Measurements from ENCODE around the gene YAE1.

YAE1 gene

DNA sequence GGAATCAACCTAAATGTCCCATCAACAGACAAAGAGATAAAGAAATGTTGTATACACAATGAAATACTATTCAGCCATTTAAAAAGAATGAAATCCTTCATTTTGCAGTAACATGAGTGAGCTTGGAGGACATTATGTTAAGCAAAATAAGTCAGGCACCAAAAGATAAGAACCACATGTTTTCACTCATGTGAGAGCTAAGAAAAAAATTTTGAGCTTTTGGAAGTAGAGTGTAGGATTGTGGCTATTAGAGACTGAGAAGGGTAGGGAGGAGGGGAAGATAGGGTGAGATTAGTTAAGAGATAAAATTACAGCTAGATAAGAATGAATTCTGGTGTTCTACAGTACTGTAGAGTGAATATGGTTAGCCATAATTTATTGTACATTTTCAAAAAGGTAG, 8.3 kb upstream of the YAE1 start:
- no peak for DNase-seq

DNA sequence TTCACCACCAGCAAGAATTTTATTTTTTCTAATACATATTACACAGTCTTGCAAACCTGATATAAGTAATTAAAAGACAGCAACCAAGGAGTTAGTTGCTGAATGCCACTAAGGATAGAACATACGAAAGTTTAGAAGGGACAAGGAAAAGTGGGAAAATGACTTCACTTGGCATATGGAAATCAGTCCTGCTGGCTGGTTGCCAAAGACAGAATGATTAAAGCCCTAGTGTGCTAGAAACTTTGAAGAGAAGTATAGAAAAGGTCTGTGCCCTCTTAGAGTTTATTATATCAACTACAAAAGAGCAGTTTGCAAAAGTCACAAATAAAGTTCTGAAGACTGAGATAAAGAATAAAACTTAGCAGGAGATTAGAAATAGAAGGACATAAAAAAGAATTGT, 5.8 kb upstream of the YAE1 start:
- no peak for DNase-seq

DNA sequence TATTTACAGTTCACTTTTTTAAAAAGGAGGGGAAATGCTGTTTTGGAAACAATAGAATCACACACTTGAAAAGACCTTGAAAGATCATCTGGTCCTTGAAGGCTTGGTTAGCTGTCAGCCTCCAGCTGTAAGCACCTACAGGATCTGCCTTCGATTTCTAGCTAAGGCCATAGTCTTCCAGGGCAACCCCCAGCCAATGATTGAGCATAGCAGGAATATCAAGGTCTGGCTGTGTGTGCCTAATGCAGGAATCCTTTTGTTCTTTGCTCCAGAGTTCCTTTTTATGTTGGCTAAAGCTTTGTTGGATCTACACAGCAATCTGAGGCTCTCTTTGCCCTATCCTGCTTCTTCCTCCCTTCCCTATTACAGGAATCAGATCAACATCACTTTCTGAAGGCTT, 5.2 kb upstream of the YAE1 start:
- no peak for DNase-seq

DNA sequence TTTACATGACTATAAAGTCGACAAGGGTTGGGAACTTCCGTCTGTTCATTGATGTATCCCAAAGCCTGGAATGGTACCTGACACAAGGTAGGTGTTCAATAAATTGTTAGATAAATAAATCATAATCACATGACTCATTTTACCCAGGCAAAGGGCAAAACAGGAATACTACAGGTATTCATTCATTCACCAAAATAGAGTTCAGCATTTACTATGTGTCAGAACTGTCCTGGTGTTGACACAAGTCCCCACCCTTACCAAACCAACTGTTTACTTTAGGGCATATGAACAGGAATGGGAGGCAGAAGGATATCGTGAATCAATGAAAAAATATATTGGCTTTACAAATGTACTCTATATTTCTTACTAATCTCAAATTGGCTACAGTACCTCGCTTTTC, 666 bp upstream of the YAE1 start:
- DNase-seq, result no peak

DNA sequence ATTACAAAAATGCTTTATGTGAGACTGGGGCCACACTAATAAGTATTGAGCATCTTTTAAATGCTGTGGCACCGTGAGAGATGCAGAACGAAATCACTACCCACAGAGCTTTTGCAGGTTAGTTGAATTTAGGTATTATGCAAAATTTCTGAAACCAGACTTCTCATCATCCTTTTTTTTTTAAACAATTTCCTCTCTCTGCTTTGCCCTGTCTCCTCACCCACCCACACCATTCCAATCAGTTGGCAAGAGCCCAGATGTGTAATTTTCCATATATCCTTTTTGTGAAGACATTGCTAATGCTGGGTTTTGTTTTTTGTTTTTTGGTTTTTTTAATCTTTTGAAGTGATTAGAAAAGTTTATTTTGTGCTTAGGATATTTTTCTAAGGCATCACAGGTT, 1.1 kb downstream of the YAE1 start:
- no peak for DNase-seq

DNA sequence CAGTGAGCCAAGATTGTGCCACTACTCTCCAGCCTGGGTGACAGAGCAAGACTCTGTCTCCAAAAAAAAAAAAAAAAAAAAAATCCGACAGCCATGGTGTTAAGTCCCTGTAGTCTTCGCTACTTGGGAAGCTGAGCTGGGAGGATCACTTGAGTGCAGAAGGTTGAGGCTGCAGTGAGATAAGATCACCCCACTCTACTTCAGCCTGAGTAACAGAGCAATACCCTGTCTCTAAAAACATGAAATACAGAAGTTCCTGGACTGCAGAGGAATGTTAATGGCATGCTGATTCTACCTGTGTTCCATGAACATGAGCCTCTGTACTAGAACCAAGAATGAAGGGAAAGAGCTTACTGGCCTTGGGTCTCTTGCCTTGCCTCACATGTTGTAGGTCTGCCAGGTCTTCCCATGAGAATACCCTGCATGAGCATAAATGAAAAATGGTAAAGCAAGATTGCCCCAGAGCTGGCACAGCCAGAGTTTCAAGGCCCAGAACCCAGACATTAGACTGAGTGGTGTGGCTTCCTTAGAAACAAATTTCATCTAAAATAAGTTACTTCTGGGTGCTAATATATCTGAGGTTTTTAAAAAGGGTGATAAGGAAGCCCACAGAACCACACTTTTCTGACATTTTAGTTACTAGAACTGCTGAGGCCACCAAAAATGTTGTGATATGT, 8.6 kb downstream of the YAE1 start:
- DNase-seq, result no peak

DNA sequence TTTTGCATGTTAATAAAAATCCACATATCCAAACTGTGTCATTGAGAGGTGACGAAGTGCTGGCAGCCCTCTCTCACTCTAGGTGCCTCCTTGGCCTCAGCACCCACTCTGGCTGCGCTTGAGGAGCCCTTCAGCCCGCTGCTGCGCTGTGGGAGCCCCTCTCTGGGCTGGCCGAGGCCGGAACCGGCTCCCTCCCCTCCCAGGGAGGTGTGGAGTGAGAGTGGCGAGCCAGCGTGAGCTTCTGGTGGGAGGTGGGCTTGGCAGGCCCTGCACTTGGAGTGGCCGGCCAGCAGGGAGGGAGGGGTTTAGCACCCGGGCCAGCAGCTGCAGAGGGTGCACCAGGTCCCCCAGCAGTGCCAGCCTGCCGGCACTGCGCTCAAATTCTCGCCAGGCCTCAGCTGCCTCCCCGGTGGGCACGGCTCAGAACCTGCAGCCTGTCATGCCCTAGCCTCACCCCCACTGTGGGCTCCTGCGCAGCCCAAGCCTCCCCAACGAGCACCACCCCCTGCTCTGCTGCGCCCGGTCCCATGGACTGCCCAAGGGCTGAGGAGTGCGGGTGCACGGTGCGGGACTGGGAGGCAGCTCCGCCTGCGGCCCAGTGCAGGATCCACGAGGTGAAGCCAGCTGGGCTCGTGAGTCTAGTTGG, 11.1 kb downstream of the YAE1 start:
- DNase-seq, result no peak

DNA sequence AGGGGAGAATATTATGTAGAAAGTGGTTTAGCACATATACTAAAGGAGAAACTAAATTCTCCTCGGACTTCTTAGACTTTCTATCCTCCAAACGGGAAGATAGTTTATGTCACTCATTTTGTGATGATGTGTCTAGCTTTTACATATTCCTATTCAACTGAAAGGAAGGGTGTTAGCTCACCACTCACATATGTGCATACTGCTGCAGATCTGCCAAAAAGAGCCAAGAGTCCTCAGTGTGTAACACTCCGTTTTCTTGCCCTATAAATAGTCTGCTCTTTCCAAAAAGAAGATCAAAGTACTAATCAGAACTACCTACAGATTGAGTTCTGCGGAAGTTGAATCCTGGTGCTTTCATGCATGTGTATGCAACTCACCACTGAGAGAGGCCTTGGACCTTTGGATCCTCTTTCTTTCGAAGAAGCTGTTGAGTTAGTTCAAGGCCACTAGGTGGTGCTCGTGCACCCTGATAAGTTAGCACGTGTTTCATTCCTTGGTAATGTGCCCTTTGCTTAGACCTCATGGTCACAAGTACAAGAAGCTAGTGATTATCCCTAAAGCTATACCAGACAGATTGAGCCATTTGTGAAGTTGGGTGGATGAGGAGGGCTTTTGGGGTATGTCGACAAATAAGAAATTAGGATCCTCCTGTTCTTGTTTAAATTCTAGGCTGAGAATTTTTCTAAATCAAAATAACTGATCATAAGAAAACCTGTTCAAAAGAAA, 14.1 kb downstream of the YAE1 start:
- DNase-seq, result peak; percentile 87

DNA sequence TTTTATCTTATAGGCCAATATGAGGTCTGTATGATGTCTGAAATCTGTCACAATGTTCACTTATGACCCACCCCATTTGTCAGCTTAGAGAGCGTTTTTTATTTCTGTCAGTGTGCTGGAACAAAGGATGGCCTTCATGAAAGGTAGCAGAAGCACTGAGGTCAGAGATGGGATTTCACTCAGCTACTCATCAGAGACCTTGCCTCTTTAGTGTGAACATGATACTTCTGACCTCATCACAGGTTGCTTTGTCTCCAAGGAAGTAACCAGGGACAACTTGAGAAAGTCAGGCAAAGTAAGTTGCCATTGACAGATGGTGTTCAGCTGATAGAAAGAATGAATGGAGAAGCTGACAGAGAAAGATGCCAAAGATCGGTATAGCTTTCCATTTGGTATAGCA, 16.3 kb downstream of the YAE1 start:
- no peak for DNase-seq

DNA sequence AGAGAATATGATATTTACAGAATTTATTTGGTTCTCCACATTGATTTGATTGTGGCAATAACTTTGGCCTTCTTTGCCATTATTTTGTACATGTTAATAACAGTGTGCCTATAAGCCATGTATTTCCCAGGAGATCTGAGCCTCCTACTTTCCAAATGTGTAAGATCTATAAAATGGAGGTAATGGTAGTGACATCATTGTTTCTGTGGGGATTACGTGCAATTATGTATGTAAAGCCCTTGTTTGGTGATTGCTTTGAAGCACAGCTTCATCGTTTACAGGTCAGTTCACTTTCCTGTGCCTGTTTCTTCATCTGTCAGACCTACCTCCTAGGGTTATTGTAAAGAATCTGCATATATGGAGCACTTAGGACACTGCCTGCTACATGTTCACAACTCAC, 17.3 kb downstream of the YAE1 start:
- DNase-seq, result no peak

DNA sequence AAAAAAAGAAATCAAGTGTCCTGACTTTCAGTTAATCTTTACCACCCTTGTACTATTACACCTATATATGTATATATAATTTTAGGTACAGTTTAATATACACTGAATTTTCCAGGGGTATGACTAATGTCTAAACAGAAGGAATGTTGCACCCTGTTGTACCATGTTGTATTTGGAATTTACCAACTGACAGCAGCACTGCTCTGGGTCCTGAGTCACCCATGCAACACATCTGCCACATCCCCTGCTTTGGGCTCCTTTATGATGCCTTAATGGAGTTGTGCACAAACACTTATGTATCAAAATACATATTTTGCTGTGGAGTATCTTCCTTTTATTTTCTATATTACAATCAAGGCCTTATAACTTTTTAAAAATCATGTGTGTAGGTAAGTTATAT, 21.2 kb downstream of the YAE1 start:
- no peak for DNase-seq

DNA sequence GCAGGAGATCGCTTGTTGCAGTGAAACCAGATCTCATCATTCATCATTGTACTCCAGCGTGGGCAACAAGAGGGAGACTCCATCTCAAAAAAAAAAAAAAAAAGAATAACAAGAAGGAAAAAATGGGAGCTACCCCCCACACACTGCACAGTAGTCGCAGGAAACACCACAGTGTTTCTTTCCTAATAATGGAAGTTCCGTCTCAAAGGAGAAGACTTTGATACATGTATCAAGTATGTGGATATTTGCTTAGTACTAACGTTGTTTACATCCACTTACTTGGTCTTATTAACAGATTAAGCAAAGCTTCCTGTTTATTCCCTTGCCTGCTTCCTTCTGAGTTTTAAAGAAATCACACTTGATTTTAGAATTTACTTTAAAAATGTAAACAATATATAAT, 22.2 kb downstream of the YAE1 start:
- no peak for DNase-seq

DNA sequence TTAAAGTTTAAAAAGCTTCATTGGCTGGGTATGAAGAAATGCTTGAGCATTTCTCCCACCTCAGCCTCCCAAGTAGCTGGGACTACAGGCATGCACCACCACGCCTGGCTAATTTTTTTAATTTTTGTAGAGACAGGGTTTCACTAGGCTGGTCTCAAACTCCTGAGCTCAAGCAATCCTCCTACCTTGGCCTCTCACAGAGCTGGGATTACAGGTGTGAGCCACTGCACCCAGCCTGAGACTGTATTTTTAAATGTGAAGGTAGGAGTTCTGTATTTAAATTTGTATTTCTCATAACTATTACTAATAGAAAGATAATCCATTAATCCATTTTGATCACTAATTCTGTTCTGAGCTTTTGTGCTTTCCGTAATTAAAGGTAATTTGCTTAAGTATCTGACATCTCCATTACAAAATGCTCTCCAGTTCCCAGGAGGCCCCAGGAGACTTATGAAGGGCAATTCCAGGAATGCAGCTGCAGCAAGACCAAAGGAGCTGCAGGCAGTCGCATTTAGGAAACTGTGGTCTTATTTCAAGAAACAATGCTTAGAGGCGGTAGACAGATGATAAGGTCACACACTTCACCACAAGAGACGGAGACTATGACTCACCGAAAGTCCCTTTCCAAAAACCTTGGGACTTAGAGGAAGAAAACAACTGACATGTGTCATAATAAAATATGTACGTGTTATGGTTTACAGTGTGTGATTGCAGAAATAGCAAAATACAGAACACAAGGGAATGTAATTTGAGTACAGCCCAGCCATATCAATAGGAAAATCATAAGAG, 23.3 kb downstream of the YAE1 start:
- peak; percentile 42 for DNase-seq

DNA sequence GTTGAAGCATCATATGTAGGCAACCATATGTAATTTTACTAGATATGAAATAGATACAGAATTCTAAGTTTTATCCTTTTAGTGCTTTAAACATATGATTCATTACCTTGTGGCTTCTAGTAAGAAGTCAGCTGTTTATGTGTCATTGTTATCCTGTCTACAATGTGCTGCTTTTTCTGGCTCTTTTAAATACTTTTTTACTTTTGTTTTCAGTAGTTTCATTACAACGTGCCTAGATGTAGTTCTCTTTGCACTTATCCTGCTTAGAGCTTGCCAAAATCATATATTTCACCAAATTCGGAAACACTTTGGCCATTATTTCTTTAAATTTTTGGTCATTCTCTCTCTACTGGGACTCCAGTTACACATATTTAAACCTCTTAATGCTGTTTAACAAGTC, 26.4 kb downstream of the YAE1 start:
- no peak for DNase-seq

DNA sequence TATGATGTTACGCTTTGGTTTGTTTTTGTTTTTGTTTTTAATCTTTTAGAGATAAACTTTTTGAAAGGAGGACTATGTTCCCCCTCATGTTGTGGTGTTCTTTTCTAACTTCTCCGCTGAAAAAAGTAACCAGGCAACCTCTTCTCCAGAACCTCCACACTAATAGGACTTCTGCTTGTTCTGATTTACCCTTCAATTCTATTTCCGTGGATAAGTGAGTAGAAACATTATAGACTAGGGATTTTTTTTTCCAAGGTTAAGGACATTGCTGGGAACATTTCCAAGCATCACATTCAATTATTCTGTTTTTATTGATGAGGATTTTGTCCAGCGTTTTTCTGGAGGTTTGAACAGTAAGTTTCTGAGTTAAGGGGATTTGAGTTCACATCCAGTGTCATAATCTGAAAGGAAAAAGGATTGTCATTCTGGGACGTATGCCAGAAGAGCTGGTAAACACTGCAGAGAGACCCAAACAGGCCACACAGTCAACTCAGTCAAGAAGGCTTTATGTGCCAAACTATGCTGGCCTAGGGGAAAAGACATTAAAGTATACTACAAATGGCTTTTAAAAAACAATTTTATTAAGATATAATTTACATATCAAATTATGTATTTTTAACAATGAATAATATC, 28.9 kb downstream of the YAE1 start:
- no peak for DNase-seq

DNA sequence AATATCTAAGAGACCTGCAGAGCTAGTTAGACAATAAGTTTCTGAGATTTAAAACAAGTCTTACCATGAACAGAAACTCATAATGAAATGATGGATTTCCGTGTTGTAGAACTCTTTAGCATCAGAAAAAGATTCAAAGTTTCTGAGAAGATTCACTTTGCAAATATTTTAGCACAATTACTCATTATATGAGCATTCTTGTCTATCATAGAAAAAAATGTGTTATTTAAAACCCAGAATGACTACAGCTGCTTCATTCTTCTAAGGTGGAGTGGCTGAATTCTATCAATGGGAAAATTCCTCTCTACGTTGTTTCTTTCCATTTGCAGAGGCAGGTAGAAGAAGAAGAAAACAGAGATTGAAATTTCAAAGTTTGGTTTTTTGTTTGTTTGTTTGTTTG, 36.1 kb downstream of the YAE1 start:
- no peak for DNase-seq

DNA sequence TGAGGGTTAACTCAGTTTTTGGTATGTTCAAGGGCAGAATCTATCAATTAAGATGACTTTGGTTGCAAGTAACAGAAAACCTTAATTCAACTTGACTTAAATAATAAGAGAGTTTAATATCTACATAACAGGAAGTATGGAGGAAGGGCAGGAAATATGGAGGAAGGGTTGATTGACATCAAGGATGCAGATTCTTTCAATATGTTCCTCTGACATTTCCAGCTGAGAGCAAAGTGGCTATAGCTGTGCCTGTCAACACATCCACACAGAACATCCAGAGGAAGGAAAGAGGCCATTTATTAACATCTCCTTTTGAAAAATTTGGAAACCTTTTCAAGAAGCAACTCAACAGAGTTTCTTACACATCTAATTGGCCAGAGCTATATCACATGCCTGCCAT, 37.7 kb downstream of the YAE1 start:
- DNase-seq, result no peak

DNA sequence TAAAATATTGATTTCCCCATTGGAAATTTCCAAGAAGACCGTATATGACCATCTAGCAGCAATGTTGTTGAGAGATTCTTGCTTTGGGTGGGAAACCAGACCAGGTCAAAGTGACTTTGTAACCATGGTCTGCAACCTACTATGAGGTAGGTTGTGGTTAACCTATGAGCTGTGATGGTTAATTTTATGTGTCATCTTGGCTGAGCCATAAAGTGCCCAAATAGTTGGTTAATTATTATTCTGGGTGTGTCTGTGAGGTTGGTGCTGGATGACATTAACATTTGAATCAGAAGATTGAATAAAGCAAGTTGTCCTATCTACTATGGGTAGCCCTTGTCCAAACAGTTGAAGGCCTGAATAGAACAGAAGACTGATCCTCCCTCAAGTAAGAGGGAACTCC, 38.9 kb downstream of the YAE1 start:
- no peak for DNase-seq

DNA sequence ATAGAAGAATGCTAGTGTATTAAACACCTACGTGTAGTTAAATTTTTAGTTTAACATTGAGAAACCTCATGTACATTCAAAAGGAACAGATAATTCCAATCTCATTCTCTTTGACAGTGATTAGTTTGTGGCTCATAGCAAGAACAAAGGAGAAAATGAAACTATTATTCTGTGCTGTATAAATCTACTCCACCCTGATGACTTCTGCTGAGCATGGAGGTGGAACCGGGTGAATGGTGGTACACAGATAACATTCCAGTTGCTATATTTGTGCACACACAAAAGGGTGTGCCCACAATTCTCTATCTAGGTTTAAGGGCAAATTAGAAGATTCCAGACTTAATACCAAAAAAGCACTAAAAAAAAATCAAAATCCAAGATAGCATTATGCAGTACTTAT, 40.1 kb downstream of the YAE1 start:
- DNase-seq, result no peak

DNA sequence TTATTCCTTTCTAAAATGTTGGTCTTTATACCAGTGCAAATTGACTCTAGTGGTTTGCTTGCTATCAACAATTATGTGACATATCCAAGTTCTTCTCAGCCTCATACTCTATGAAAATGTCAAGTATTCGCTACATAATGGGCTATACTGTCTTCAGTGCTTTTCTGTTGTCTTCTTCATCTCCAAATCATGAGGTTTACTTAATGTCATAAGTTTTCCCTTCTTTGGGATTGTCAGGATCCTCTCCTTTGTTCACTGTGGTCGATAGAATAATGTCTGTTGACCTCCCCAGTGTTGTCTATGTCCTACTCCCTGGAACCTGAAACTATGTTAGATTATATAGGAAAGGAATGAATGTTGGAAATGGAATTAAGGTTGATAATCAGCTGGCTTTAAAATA, 40.7 kb downstream of the YAE1 start:
- DNase-seq, result no peak

DNA sequence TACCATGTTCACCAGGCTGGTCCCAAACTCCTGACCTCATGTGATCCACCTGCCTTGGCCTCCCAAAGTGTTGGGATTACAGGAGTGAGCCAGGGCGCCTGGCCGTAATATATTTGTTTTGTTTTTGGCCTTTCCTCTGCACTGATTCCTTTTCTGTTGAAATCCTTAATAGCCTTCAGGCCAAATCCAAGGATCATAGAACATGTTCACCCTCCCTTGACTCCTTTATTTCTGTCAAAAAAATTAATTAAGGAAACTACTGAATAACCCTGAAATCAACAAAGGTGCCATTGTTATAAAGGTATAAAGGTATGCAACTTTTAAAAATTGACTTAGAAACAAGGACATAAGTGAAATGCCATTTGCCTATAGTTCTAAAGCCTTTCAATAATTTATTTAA, 41.7 kb downstream of the YAE1 start:
- DNase-seq, result no peak

DNA sequence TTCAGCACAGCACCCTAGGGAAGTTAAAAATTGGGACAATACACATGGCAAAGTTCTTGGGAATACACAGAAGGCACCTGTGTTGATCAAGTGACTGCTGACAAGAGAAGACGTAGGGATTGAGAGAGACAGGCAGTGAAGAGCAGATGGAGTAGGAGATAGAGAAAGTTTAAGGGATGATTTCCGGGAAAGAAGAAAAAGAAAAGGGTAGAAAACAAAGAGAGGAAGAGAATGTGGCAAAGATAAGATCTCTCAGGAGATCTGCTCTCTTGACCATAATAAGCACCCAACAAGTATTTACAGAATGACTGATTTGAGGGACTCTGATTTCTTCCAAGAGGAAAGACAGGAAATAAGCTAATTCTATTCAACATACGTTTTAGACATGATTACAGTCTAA, 42.1 kb downstream of the YAE1 start:
- no peak for DNase-seq

All from femur (tissue), 1 donor.